HS-27A (cell line): ENCODE results near the gene ZNF474.

Experiments
- DNase-seq: peaks from one replicate; pipeline ENCODE4 v3.0.0-alpha.2; 2012; ENCODE audit warnings: low read depth, missing footprints

Gene ZNF474

DNA sequence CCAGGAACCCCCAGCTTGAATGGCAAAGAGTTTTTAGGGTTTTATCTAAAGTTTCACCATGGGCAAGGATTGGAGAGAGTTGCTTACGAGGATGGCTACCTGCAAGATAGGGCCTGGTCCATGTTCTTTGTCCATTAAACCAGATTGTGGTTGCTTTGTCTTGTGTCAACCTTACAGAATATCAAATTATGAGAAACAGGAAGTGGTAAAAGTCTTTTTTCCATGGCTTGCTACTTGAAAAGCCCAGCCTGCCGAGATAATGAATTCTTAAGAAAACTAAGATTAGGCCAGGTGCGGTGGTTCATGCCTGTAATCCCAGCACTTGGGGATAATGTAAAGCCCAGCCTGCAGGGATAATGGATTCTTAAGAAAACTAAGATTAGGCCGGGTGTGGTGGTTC is 24.4 kb downstream of the ZNF474 start:
- no peak for DNase-seq

DNA sequence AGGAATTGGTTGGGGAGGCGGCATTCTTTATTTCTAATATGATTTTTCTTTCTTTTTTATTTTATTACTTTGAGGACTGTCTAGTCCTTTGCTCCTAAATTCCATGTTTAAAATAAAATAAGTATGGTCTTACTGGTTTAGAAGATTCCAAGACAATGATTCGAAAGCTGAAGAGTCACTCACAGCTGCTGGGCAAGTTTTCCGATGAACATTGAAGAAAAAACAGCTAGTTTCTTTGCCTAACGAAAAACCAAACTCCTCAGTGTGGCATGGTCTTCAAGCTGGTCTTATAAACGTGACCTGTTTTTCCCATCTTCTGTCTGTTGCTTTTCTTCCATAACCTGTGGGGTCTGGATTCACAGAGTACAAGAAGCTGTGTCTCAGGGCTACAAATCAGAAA is 25.1 kb downstream of the ZNF474 start:
- no peak for DNase-seq

DNA sequence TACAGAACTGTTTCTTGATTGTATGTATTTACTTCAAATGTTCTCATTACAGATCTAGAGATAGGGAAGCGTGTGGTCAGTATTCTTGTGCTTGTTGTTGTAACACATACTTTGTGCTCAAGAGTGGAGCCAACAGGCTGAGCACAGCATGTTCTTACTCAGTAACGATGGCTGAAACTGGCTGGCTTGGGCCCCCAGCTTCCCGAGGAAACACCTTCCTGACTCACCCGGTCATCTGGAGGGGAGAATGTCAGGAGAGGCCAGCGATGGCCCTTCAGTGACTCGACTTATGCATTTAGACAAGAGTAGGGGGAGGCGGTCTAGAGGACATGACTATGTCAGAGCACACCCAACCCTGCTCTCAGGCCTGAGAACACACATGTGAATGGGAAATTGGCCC is 25.6 kb downstream of the ZNF474 start:
- no peak for DNase-seq

DNA sequence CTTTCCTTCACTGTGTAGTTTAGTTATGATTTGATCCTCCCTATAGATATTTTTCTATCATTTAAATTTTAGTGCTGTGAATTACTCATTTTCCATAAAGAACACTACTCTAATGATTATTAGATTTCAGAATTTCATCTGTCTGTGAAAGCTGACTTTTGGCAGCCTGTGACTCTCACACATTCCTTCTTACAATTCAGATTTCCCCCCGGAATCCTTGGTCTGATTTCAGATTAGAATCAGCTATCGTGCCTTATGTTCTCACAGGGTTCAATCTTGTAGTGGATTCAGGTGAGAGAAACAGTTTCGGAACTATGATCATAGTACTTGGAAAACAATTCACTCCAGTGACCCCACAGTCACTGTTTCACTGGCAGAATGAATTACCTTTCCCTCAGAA is 26.2 kb downstream of the ZNF474 start:
- no peak for DNase-seq

DNA sequence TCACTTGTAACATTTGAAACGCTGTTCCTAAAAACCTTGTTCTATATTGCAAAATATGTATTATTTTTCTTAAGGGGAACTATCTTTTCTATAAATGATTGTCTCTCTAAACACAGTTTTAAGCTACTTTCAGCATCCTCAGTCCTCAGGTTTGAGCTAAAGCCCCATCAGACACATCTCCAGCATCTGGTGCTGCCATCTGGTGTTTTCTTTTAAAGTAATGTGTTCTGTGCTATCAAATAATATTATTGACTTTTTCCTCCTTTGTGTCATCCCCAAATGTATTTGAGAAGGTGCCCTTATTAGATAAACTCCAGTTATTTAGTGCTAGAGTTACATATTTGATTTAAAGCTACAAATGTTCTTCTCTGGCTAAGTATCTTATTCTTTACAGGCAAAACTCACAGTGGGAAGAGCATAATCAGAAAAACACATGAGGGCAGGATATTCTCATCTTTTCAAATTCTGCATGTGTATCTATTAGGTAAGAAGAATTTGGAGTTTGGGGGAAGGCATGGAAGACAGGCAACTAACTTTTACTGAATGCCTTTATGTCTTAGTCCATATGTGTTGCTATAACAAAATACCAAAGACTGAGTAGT is 27.5 kb downstream of the ZNF474 start:
- no peak for DNase-seq

DNA sequence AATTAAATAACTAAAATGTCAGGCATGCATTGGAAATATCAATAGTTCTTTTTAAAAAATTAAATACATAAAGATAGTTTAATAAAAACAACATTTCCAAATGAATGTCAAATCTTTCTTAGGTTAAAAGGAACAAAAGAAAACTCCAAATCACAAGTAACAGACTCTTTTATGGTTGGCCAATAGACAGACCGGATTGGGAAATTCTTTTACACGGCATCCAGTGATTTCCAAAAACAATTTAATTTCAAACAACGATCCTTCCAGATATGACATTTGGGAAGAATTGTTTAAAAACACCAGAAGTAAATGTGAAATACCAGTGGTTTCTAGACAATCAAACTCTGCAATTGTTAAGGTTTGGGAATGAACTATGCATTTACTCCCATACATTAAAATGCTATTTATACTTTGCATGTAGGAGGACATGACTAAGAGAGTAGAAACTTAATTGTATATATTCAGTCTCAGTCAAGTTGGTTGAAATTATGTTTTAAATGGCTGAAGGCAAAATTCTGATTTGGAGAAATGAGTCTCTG is 32.8 kb downstream of the ZNF474 start:
- no peak for DNase-seq

DNA sequence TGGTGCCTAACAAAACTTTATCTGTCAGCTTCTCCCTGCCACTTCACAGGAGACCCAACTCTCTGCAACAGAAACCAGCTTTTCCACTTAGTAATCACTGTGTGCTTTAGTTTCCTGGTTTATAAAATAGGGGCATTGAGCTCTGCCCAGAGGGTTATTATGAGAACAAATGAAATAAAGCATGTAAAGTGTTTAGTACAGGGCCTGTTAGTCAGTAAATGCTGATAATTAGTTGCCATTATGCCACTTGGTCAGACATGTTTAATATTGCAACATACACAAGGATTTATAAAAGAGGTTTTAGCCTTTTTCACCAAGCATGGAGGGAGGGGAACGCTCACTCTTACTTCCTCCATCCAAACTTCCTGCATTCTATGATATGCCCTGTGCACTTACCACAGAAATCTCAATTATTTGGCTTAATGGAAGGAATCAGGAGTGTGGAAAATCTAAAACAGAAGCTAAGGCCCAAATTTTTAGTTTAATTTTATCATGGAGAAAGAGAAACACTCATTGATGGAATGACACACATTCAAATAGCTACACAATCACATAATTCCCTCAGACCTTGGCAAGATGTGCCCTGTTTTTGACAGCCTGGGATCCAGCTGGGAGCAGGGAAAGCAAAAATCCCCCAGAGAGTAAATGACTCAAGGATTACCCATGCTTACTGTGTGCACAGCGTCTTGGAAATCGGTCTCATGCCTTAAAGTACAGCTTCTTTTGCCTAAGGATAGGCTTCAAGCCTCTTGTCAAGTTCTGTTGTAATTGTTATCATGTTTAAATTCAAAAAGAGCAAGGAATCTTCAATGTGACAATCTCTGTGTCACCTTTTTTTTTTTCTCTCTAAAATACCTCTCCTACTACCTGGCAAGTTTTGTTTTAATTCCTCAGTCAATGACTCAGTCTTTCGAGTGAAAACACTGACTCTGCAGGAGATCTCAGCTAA is 34.0 kb downstream of the ZNF474 start:
- no peak for DNase-seq

DNA sequence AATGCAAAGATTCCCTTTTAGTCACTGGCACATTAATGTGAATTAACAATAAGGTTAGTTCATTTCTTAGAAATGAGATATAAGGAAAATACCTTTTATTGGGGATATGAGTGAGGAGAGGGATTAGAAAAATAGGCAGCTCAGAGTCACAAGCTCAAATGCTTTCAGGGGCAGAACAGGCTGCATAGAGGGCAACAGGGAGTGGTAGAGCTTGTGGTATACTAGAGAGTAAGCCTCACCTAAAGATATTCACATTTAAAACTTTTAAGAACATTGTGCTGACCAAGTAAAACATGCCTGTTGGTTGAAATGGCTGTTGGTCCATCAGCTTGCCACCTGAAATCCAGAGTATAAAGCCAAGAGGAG is 34.7 kb downstream of the ZNF474 start:
- DNase-seq = no peak

DNA sequence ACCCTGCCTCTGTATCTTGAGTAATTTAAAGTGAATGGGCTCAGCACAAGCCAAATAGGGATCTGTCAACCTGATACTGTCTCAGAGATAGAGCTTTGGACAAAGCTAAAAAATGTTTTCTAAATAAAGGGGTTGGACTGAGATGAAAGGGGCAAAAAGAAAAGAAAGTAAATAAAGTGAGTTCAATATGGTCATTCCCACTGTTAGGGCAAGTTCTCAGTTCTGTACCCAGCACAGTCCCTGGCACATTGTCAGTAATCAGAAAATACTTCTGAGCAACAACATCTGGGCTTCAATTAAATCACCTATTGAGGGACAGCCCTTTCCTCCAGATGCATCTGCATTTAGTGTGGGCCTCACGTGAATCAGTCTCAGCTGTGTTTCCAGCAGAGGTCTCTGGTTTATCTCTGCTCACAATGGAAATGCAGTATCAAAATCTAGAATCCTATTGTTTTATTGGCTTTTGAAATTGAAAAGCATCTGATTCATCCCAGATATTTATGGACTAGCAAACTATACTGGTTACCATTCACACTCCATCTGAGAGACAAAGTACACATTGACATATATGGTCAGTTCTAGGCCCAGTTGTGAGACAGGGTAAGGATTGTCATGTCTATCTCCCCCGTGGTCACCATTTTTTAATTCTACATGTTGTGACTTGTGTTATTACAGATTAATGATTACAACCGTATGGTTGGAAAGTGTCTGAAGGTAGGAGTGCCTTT is 35.6 kb downstream of the ZNF474 start:
- no peak for DNase-seq

DNA sequence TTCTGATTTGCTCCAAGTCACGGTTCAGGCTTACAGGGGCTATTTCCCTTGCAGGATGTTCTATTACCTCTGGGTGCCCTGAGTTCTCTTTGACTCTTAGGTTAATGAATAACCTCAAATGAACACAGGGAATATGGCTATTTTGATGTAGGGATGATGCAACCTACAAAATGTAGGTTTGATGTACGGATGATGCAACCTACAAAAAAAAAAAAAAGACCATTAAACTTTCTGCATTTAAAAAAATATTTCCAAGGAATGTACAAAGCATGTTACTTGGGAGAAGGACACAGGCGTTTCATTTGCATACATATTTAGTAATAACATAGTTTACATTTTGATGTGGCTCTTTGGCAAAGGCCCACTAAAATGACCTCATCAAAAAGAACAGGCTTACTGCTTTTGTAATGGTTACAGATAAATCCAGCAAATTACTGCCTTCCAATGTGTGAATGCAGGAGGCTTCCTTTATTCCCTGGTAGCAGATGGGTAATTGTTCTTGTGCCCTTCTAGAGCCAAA is 36.3 kb downstream of the ZNF474 start:
- no peak for DNase-seq

DNA sequence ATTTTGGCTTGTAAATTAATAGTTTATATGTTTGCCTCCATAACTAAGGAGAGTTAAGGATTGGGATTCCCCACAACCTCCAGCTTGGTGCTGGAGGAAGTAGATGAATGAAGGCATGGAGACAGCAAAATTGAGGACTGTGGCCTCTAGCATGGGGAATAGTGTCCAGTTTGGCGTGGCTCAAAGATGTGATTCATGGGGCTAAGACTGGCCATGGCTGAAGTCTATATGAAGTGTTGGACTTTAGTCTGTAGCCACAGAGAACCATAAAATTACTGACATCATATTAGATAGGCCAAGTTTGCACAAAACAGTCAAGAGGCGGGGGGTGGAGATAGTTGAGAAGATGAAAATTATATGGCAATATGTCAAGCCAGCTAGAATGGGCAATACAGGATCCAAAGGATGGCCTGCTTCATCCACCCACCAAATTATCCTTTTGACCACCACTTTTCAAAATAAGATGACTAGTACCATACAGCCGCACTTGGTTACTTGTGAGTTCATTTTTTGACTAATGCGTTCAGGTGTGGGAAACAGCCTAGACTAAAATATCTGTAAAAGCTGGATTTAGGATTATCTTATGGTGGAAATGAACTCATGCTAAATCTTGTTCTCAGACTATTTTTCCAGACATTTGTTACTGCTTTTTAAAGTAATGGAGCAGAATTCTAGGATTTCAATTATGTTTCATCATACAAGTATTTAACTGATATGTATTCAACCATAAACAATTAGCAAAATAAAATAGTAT is 40.2 kb downstream of the ZNF474 start:
- no peak for DNase-seq

DNA sequence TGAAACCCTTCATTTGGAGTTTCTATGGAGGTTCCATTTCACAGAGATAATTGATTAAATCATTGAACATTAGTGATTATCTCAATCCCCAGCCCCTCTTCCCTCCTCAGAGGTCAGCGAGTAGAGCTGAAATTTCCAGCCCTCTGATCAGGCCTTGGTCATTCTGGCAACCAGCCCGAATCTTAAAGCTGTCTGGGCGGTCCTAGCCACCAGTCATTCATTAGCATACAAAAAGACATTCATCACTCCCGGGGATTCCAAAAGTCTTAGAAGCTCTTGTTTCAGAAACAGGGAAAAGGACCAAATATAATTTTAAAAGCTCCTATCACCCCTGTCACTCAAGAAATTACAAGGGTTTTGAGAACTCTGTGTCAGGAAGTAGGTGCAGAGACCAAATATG is 41.3 kb downstream of the ZNF474 start:
- no peak for DNase-seq

DNA sequence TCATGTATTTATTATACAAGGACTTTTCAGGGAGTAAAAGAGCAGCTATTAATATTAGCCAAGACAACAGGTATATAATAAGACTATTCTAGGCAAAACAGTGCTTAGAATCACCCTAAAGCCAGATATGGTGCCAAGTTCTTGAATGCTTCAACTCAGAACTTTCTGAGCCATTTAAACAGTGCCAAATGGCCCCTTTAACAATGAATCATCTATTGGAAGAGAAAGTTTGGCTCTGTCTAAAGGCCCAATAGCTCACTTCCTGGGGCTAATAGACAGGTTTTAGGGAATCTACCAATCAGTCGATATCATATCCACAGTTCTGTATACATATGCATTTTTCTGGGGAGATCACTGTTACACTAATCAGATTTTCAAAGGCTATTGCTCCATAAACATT is 42.9 kb downstream of the ZNF474 start:
- no peak for DNase-seq

DNA sequence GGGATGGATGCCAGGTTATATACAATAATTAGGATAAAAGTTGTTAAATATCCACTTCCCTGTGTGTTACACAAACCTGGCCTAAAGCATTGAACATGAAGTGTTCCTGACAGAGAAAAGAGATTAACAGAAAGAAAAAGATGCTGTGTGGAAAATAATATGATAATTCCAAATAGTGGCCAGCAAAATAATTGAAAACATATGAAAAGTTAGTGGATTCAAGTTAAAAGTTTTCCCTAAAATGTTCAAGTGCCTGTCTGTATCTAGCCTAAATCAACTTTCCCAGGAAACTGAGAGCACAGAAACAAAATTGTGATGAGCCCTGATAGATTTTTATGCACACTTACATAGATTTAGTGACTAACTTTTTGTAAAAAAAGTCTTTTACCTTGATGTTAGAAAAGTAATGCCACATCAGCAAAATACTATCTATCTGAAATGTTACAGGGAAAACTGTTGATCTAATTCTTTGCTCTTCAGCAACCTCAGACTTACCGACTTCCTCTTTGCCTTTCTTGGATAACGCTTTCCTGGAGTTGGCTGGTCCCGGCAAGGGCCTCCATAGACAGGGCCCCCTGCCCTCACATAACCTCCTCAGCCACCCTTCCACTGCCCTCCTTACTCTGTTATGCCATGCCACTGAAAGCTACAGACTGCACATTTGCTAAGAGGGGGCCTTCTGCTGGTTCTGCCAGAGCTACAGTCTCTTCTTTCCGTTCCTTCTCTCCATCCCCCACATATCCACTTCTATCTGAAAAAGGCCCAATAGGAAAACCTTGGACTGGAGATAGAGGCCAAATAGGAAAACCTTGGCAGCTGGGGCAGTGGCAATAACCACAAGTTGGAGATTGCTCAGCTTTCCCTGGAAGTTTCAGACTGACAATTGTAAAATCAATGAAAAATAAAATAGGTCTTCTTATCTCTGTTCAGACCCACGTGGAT is 44.4 kb downstream of the ZNF474 start:
- DNase-seq = no peak

DNA sequence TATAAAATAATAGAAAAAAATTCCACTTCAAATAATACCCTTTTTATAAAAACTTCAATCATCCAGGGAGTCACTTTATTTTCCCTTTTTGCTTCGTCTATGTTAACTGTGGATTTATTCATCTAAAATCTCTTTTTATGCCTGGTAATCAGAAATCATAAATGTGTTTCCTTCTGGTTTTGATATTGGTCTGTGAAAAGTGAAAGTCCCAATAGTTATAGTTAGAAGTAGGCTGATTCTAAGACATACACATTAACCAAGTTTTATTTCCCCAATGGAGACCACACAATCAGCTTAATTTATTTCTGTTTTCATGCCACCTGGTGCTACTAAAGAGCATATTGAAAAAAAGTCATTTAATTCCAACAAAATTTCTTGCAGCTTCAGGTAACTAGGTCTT is 45.7 kb downstream of the ZNF474 start:
- no peak for DNase-seq

DNA sequence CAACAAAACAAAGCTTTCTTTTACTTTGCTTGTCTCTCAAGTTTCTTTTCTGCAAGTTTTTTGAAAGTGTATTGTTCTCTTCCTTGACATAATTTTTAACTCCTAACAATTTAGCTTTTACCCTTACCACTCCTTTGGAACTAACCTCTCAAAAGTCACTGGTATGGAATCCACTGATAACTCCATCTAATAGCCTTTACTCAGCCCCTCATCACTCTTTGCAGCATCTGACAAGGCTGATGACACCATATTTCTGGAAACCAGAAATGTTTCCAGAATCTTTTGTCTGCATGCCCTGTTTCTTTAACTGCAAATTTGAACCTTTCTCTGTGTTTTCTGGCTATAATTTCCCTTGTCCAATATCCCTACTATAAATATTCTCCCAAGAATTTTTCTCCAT is 46.5 kb downstream of the ZNF474 start:
- DNase-seq = no peak

DNA sequence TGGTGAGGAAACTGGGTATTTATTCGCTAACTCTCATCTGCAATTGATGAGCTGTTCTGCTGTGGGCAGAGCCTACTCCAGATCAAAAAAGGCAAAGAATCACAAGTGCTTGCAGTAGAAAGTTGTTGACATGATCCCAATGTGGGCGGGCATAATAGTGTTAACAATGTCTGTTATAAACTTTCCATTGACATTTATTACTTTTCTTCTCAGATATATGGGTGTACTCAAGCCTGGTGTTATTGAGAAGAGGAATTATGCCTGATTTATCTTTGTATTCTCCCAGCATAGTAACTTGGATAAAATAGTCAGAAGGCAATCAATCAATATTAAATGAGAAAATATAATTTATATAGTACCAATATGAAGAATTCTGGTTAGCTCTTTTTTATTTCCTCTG is 47.8 kb downstream of the ZNF474 start:
- DNase-seq = no peak

DNA sequence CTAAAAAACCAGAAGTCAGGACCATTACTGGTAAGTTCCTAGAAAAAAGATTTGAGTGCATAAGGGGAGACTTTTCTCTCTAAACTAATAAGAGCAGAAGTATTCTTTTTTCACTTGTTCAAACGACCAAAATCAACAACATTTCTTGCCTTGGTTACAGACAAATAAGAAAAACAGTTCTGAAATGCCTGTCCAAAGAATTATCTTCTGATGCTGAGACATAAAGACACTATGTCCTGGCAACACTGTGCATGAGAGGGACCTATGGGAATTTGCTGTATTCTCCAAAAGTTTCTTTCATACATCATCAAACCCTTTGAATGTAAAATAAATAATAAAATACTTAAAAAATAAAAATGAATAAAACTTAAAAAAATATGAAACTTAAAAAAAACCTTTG is 50.4 kb downstream of the ZNF474 start:
- no peak for DNase-seq

DNA sequence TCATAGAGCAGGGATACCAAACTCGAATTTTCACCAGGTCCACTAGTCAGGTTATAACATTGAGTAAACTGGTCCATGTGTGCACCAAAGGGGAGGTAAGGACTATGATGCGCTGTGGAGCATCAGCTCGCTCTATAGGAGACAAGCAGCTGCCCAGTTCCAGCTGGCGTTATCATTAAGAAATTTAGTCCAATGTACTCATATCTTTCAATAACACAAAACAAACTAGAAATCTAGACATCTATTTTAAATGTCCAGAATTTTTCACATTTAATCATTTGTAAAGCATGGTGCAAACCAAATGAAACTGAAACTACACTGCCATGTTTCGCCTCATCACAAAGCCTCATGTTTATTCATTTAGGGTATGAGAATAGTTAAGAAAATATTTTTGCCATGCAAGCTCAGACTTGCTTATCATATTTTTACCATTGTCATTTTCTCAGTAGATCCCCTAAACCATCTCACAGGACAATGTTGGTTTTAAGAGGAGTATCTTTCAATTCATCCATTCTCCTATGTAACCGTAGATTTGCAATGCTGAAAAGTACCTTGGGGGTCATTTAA is 50.9 kb downstream of the ZNF474 start:
- DNase-seq = no peak

DNA sequence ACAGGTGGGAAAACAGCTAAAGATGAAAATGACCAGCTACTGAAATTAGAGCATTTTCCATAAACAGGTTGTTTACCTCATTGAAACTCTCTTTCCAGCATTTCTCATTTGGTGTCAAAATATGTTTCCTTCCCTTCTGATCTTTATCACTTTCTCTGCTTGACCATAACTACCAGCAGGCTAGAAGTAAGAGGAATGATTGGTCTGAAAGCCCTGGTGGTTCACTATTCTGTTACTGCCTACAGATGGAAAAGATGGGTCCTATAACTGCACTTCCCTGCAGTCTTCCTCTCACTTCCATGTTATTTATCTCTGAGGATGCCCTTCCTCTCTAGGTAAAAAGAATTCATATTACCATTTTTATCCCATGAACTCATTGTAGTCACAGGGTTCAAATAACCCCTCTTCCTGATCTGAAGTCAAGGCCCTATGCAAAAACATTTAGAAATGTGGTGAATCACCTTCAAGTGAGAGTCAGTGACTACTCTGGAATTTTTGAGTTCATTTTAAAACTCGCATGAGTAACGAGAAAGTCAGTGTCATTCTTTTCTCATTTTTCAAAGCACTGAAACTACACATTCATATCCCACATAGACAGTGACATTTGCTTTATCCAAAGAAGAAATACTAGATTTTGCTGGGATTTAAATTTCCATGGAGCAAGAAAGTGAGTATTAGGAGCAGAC is 51.7 kb downstream of the ZNF474 start:
- peak; percentile 64 for DNase-seq
